K562 (cell line): ENCODE data around the gene PLA2G2C. TPM values are rescaled to one million over a fixed set of nuclear protein-coding genes. Genes with fewer than 3 reads are reported as not detected.

Experiments used
- ATAC-seq: fragments of 200-7000 bp; cut with Tn5 transposase; 3 replicates; pipeline ENCODE4 v1.9.1; 2020; ENCODE audit warnings: moderate library complexity
- BruUV-seq: library from RNA; stranded (reverse); fragments of 400-500 nt; replicated peaks from 2 replicates; lab custom pipeline; 2021; lab: Mats Ljungman, UMichigan
- CTCF ChIA-PET: fragments of 300-600 bp; formaldehyde crosslinking; extraction: SDS; loops from one replicate; lab custom pipeline; 2021; ENCODE audit warnings: low intra/inter-chr PET ratio; lab: Yijun Ruan, JAX
- POLR2A ChIA-PET: fragments of 300-600, 350-650 bp; sonication (Branson Sonifier 250); formaldehyde crosslinking; extraction: SDS; loops from one replicate; lab custom pipeline; 2021; ENCODE audit warnings: antibody characterized with exemption, inconsistent platforms; lab: Yijun Ruan, JAX
- DNase-seq, 4 experiments: peaks; one replicate each; pipeline versions ENCODE4 v3.0.0 to v3.0.0-alpha.2; 2011 to 2018; ENCODE audit warnings: low spot score in 3 of 4, mixed read lengths in 3 of 4; ENCODE audit errors: extremely low read depth in 1 of 4
- FAIRE-seq: peaks from 2 replicates; lab custom pipeline; 2011; peaks lifted over from hg19 to GRCh38; lab: Jason Lieb, UNC
- H2AFZ ChIP-seq: 2 replicates; pipeline ENCODE4 v1.6.0; 2011; ENCODE audit warnings: low read depth, low read length, control low read depth, inconsistent platforms
- H3K27ac ChIP-seq: fragments of 200-600 bp; 3 replicates; pipeline ENCODE4 v1.8.0; 2011; ENCODE audit warnings: low read depth, mild to moderate bottlenecking, control low read depth, inconsistent platforms, low read length, moderate library complexity, mixed read lengths; ENCODE audit errors: extremely low read depth
- H3K27me3 ChIP-seq, 2 experiments: fragments of 300-600 bp in 1 of 2; 2 replicates in 1 of 2; 3 replicates in 1 of 2; pipeline versions ENCODE4 v1.6.0 to v1.8.0; 2011; ENCODE audit warnings: inconsistent platforms in 2 of 2, low read length in 2 of 2, mild to moderate bottlenecking in 1 of 2, mixed read lengths in 1 of 2, moderate library complexity in 1 of 2; ENCODE audit not compliant: control insufficient read depth in 2 of 2, insufficient read depth in 2 of 2
- H3K36me3 ChIP-seq: fragments of 300-600 bp; 3 replicates; pipeline ENCODE4 v1.8.0; 2011; ENCODE audit warnings: mild to moderate bottlenecking, low read length, inconsistent platforms; ENCODE audit not compliant: control insufficient read depth, insufficient read depth
- H3K4me1 ChIP-seq, 2 experiments: fragments of 200-600 bp in 1 of 2; replicated peaks in 1 of 2; 2 replicates in 1 of 2; 3 replicates in 1 of 2; pipeline versions ENCODE4 v1.5.1 to v1.8.0; 2011; ENCODE audit warnings: inconsistent platforms in 2 of 2, low read length in 2 of 2, mild to moderate bottlenecking in 1 of 2, mixed read lengths in 1 of 2, moderate library complexity in 1 of 2; ENCODE audit not compliant: control insufficient read depth in 2 of 2, insufficient read depth in 2 of 2
- H3K4me2 ChIP-seq: 2 replicates; pipeline ENCODE4 v1.6.1; 2011; ENCODE audit warnings: low read length, control low read depth, inconsistent platforms, mixed read lengths; ENCODE audit not compliant: insufficient read depth
- H3K4me3 ChIP-seq: fragments of 200-600 bp; sonication (generic), shearing (Covaris generic); 2 replicates; pipeline ENCODE4 v1.5.1; 2016; ENCODE audit warnings: control low read depth, inconsistent platforms
- H3K79me2 ChIP-seq: fragments of 200-600 bp; 3 replicates; pipeline ENCODE4 v1.8.0; 2011; ENCODE audit warnings: low read length, inconsistent platforms; ENCODE audit not compliant: control insufficient read depth, insufficient read depth
- H3K9ac ChIP-seq, 2 experiments: 2 replicates each; pipeline versions ENCODE4 v1.6.0 to v1.6.1; 2011; ENCODE audit warnings: low read depth in 2 of 2, low read length in 2 of 2, control low read depth in 1 of 2, inconsistent platforms in 1 of 2, mild to moderate bottlenecking in 1 of 2, mixed read lengths in 1 of 2; ENCODE audit not compliant: insufficient read depth in 1 of 2
- H3K9me1 ChIP-seq: one replicate; pipeline ENCODE4 v1.6.0; 2011; ENCODE audit warnings: inconsistent platforms, mild to moderate bottlenecking, low read length, moderate library complexity; ENCODE audit not compliant: control insufficient read depth, insufficient read depth
- H3K9me3 ChIP-seq: replicated peaks from 2 replicates; pipeline ENCODE4 v1.5.1; 2011; ENCODE audit warnings: low read depth, low read length, inconsistent platforms; ENCODE audit not compliant: control insufficient read depth, insufficient read depth
- H4K20me1 ChIP-seq: replicated peaks from 2 replicates; pipeline ENCODE4 v1.6.1; 2011; ENCODE audit warnings: low read length, inconsistent platforms, mixed read lengths; ENCODE audit not compliant: control insufficient read depth, insufficient read depth
- AFF1 ChIP-seq, 2 experiments: fragments of 450-650 bp; IDR thresholded peaks; 2 replicates each; pipeline ENCODE4 v1.6.1; 2018; ENCODE audit warnings: mild to moderate bottlenecking in 2 of 2, low read depth in 1 of 2; ENCODE audit not compliant: partially characterized antibody in 2 of 2
- ARID1B ChIP-seq: fragments of 450-650 bp; IDR thresholded peaks from 2 replicates; pipeline ENCODE4 v1.6.1; 2016; ENCODE audit warnings: antibody characterized with exemption, mild to moderate bottlenecking, inconsistent platforms
- CTCFL ChIP-seq: IDR thresholded peaks from 2 replicates; pipeline ENCODE4 v1.6.1; 2011; ENCODE audit warnings: borderline replicate concordance, low read depth, mild to moderate bottlenecking, moderate library complexity, low read length; ENCODE audit not compliant: insufficient read depth, poor library complexity, severe bottlenecking
- FOXA1 ChIP-seq: fragments of 450-650 bp; IDR thresholded peaks from 2 replicates; pipeline ENCODE4 v1.6.1; 2016; ENCODE audit warnings: mild to moderate bottlenecking, borderline replicate concordance
- ZNF143 ChIP-seq: sonication (generic); formaldehyde crosslinking; IDR thresholded peaks from 2 replicates; pipeline ENCODE4 v1.9.0; 2022; ENCODE audit warnings: mild to moderate bottlenecking, missing genetic modification reagents
- WGBS: fragments of 100-300 bp; shearing (Covaris generic); methylation state at CpG from one replicate; pipeline ENCODE4 v1.1.6; 2016; ENCODE audit warnings: low coverage, mixed read lengths; ENCODE audit not compliant: insufficient coverage; ENCODE audit errors: missing lambda C conversion rate; 5-methylcytosine and 5-hydroxymethylcytosine counted together
- in situ Hi-C: fragments of 300-500 bp; cut with MboI; formaldehyde crosslinking; loops from 4 replicates; pipeline ENCODE4 v1.15.0; 2018; ENCODE audit warnings: inconsistent platforms, mixed read lengths
- intact Hi-C: fragments of 100-400 bp; cut with micrococcal nuclease; formaldehyde crosslinking; loops from 2 replicates; pipeline ENCODE4 v1.14.2; 2022
- polyA plus RNA-seq, 8 experiments: library from polyadenylated mRNA; depleted of rRNA in 4 of 8; stranded (reverse) in 5 of 8; unstranded in 3 of 8; fragments of >200 nt; fragmentation: Nextera tagmentation in 2 of 8; fragmentation: Illumina TruSeq in 1 of 8; extraction: Ambion mirVana in 2 of 8; extraction: Trizol in 1 of 8; gene quantifications; 2 replicates each; pipeline versions ENCODE4 v1.2.1 to v1.2.3, GENCODE V29; 2011 to 2014; ENCODE audit warnings: inconsistent platforms in 1 of 8, missing spikeins in 1 of 8
- total RNA-seq, 7 experiments: library from RNA; depleted of rRNA in 6 of 7; stranded (reverse); fragments of >200 nt in 6 of 7; fragmentation: Illumina TruSeq in 2 of 7; extraction: Trizol in 2 of 7; gene quantifications; 2 replicates each; pipeline versions ENCODE4 v1.2.1 to v1.2.3, GENCODE V29; 2011 to 2021; ENCODE audit warnings: low replicate concordance in 1 of 7
- TF ChIP-seq, protein P1 (sequence below): sonication (generic); formaldehyde crosslinking; IDR thresholded peaks from 2 replicates; pipeline ENCODE4 v1.8.0; 2022; ENCODE audit warnings: missing genetic modification reagents, mild to moderate bottlenecking, borderline replicate concordance
- TF ChIP-seq, protein P2 (sequence below): fragments of 250-450 bp; sonication (Bioruptor Pico); IDR thresholded peaks from 2 replicates; pipeline ENCODE4 v1.9.0; 2021; ENCODE audit warnings: mild to moderate bottlenecking, inconsistent platforms

Gene PLA2G2C
- total and polyA plus RNA-seq, 9 of the 15 experiments (the other 6 are each of a cell fraction or from before 2014, with no cell fraction given), result 0.14 to 0.49 (median 0.21) TPM

GRCh38 chr1:20150969-20151368, 35.3 kb downstream of the PLA2G2C start (continued):
- TF ChIP-seq, protein P1, sequence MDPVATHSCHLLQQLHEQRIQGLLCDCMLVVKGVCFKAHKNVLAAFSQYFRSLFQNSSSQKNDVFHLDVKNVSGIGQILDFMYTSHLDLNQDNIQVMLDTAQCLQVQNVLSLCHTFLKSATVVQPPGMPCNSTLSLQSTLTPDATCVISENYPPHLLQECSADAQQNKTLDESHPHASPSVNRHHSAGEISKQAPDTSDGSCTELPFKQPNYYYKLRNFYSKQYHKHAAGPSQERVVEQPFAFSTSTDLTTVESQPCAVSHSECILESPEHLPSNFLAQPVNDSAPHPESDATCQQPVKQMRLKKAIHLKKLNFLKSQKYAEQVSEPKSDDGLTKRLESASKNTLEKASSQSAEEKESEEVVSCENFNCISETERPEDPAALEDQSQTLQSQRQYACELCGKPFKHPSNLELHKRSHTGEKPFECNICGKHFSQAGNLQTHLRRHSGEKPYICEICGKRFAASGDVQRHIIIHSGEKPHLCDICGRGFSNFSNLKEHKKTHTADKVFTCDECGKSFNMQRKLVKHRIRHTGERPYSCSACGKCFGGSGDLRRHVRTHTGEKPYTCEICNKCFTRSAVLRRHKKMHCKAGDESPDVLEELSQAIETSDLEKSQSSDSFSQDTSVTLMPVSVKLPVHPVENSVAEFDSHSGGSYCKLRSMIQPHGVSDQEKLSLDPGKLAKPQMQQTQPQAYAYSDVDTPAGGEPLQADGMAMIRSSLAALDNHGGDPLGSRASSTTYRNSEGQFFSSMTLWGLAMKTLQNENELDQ, result no peak
- TF ChIP-seq FOXA1 (no peak), CTCFL (no peak)

GRCh38 chr1:20150326-20150705, 36.0 kb downstream of the PLA2G2C start:
- Histone ChIP-seq H3K27me3 (peaks cover 2 to 23% of the 10 kb centered on the region in 2 experiments; a peak in 3 of 5 replicates), H3K4me1 (peaks cover 0 to 26% of the 10 kb centered on the region in 2 experiments; a peak in 3 of 5 replicates), H3K4me3 (no peak overlapping the region), H3K9ac (no peak overlapping the region; a peak in 1 of 4 replicates), H2AFZ (no peak overlapping the region), H3K4me2 (no peak overlapping the region), H3K36me3 (no peaks in the 10 kb centered on the region), H3K9me3 (no peaks in the 10 kb centered on the region), H3K27ac (no peak overlapping the region), H4K20me1 (no peaks in the 10 kb centered on the region), H3K79me2 (no peaks in the 10 kb centered on the region), H3K9me1 (no peaks in the 10 kb centered on the region)
- WGBS, result 15% methylated on average over 8 of the region's 8 CpGs
- FAIRE-seq (no peak), ATAC-seq (no peak), DNase-seq (no peak)
- POLR2A ChIA-PET, result interaction anchor here (0.7 to 0.9 kb wide), 2 partner anchors 23 to 230 kb away, joined by 3 read pairs; no protein-coding TSS in a partner anchor
- in situ Hi-C loops, result loop anchor here (5.0 kb wide), 1 partner anchor 238 kb away; no protein-coding TSS in a partner anchor
- intact Hi-C loops, result no loop called here
- CTCF ChIA-PET, result no interaction called here
- no TSS peak for BruUV-seq
- no peak for TF ChIP-seq ARID1B
- TF ChIP-seq, protein P2, sequence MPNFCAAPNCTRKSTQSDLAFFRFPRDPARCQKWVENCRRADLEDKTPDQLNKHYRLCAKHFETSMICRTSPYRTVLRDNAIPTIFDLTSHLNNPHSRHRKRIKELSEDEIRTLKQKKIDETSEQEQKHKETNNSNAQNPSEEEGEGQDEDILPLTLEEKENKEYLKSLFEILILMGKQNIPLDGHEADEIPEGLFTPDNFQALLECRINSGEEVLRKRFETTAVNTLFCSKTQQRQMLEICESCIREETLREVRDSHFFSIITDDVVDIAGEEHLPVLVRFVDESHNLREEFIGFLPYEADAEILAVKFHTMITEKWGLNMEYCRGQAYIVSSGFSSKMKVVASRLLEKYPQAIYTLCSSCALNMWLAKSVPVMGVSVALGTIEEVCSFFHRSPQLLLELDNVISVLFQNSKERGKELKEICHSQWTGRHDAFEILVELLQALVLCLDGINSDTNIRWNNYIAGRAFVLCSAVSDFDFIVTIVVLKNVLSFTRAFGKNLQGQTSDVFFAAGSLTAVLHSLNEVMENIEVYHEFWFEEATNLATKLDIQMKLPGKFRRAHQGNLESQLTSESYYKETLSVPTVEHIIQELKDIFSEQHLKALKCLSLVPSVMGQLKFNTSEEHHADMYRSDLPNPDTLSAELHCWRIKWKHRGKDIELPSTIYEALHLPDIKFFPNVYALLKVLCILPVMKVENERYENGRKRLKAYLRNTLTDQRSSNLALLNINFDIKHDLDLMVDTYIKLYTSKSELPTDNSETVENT (CRISPR knock-in tag), result no peak
- no peak for TF ChIP-seq AFF1 (IDR thresholded peaks at IDR 0.05; ENCODE audit: low read depth in 1 of 2, partially characterized antibody in 2 of 2)
- no peak for TF ChIP-seq ZNF143
